Measurements from ENCODE around the gene GABARAP. TPM values are rescaled to one million over a fixed set of nuclear protein-coding genes. Genes with fewer than 3 reads are reported as not detected.

The GABARAP gene
- total and polyA plus RNA-seq, 10 of the 15 experiments (the other 5 are each of a cell fraction or from before 2014, with no cell fraction given), result 134 to 613 (median 285) TPM

DNA sequence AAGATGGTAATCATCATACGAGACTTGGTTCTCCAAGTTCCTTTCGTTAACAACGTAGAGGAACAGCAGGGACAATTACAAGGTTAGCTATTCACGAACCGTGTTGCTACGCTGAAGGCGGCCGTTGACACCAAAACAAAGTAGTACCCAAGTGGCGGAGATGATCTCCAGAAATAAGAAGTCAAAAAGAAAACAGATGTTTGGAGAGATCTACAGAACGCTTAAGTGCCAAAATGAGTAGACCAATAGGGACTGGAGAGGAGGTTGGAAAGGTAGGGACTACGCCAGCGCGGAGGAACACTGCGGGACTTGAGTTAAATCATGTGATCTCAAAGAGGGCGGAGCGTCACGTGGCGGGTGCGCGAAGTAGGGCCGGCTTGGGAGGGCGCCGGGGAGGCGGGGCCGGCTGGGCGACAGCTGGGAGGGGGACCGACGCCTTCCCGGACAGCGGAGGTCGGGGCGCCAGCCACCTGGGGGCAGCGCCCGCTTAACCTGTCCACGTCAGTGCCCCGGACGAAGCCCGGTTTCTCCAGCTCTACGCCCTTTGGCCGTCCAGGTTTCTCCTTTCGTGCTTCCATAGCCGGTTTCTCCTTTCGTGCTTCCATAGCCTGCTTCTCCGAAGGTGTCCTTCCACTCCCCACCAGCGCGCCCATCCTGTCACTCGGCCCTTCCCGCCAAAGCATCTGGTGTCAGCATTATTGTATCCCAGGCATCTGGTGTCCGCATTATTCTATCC lies 636 bp upstream of the GABARAP start (continued):
- TF ChIP-seq, protein P1, sequence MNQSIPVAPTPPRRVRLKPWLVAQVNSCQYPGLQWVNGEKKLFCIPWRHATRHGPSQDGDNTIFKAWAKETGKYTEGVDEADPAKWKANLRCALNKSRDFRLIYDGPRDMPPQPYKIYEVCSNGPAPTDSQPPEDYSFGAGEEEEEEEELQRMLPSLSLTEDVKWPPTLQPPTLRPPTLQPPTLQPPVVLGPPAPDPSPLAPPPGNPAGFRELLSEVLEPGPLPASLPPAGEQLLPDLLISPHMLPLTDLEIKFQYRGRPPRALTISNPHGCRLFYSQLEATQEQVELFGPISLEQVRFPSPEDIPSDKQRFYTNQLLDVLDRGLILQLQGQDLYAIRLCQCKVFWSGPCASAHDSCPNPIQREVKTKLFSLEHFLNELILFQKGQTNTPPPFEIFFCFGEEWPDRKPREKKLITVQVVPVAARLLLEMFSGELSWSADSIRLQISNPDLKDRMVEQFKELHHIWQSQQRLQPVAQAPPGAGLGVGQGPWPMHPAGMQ (IDR thresholded peaks at IDR 0.05; ENCODE audit: borderline replicate concordance), result no peak
- TF ChIP-seq, protein P2, sequence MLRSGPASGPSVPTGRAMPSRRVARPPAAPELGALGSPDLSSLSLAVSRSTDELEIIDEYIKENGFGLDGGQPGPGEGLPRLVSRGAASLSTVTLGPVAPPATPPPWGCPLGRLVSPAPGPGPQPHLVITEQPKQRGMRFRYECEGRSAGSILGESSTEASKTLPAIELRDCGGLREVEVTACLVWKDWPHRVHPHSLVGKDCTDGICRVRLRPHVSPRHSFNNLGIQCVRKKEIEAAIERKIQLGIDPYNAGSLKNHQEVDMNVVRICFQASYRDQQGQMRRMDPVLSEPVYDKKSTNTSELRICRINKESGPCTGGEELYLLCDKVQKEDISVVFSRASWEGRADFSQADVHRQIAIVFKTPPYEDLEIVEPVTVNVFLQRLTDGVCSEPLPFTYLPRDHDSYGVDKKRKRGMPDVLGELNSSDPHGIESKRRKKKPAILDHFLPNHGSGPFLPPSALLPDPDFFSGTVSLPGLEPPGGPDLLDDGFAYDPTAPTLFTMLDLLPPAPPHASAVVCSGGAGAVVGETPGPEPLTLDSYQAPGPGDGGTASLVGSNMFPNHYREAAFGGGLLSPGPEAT (IDR thresholded peaks at IDR 0.05; ENCODE audit: low read depth), result peak; percentile 79
- TF ChIP-seq IRF4 (IDR thresholded peaks at IDR 0.05; ENCODE audit: low read depth, low read length), result peak; percentile 61; the same call in 1 of the 2 replicates
- TF ChIP-seq ASH2L (IDR thresholded peaks at IDR 0.05; ENCODE audit: borderline replicate concordance, low read depth), result peak; percentile 85; the same call in 1 of the 2 replicates
- TF ChIP-seq, protein P3, sequence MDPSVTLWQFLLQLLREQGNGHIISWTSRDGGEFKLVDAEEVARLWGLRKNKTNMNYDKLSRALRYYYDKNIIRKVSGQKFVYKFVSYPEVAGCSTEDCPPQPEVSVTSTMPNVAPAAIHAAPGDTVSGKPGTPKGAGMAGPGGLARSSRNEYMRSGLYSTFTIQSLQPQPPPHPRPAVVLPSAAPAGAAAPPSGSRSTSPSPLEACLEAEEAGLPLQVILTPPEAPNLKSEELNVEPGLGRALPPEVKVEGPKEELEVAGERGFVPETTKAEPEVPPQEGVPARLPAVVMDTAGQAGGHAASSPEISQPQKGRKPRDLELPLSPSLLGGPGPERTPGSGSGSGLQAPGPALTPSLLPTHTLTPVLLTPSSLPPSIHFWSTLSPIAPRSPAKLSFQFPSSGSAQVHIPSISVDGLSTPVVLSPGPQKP (IDR thresholded peaks at IDR 0.05; ENCODE audit: low read depth, low read length), result 0 out of 2 replicates have a peak, but pooled peaks have one; percentile 27
- TF ChIP-seq, protein P4, sequence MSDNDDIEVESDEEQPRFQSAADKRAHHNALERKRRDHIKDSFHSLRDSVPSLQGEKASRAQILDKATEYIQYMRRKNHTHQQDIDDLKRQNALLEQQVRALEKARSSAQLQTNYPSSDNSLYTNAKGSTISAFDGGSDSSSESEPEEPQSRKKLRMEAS (IDR thresholded peaks at IDR 0.05; ENCODE audit: low read depth, low read length), result peak; percentile 95
- TF ChIP-seq ZZZ3 (IDR thresholded peaks at IDR 0.05; ENCODE audit: control insufficient read depth, insufficient read length, low read depth), result no peak
- TF ChIP-seq, protein P5, sequence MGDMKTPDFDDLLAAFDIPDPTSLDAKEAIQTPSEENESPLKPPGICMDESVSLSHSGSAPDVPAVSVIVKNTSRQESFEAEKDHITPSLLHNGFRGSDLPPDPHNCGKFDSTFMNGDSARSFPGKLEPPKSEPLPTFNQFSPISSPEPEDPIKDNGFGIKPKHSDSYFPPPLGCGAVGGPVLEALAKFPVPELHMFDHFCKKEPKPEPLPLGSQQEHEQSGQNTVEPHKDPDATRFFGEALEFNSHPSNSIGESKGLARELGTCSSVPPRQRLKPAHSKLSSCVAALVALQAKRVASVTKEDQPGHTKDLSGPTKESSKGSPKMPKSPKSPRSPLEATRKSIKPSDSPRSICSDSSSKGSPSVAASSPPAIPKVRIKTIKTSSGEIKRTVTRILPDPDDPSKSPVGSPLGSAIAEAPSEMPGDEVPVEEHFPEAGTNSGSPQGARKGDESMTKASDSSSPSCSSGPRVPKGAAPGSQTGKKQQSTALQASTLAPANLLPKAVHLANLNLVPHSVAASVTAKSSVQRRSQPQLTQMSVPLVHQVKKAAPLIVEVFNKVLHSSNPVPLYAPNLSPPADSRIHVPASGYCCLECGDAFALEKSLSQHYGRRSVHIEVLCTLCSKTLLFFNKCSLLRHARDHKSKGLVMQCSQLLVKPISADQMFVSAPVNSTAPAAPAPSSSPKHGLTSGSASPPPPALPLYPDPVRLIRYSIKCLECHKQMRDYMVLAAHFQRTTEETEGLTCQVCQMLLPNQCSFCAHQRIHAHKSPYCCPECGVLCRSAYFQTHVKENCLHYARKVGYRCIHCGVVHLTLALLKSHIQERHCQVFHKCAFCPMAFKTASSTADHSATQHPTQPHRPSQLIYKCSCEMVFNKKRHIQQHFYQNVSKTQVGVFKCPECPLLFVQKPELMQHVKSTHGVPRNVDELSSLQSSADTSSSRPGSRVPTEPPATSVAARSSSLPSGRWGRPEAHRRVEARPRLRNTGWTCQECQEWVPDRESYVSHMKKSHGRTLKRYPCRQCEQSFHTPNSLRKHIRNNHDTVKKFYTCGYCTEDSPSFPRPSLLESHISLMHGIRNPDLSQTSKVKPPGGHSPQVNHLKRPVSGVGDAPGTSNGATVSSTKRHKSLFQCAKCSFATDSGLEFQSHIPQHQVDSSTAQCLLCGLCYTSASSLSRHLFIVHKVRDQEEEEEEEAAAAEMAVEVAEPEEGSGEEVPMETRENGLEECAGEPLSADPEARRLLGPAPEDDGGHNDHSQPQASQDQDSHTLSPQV (IDR thresholded peaks at IDR 0.05), result no peak
- peak; percentile 95 for TF ChIP-seq NBN (IDR thresholded peaks at IDR 0.05)
- TF ChIP-seq SIX5 (IDR thresholded peaks at IDR 0.05; ENCODE audit: low read depth, low read length, severe bottlenecking), result no peak
- TF ChIP-seq, protein P6, sequence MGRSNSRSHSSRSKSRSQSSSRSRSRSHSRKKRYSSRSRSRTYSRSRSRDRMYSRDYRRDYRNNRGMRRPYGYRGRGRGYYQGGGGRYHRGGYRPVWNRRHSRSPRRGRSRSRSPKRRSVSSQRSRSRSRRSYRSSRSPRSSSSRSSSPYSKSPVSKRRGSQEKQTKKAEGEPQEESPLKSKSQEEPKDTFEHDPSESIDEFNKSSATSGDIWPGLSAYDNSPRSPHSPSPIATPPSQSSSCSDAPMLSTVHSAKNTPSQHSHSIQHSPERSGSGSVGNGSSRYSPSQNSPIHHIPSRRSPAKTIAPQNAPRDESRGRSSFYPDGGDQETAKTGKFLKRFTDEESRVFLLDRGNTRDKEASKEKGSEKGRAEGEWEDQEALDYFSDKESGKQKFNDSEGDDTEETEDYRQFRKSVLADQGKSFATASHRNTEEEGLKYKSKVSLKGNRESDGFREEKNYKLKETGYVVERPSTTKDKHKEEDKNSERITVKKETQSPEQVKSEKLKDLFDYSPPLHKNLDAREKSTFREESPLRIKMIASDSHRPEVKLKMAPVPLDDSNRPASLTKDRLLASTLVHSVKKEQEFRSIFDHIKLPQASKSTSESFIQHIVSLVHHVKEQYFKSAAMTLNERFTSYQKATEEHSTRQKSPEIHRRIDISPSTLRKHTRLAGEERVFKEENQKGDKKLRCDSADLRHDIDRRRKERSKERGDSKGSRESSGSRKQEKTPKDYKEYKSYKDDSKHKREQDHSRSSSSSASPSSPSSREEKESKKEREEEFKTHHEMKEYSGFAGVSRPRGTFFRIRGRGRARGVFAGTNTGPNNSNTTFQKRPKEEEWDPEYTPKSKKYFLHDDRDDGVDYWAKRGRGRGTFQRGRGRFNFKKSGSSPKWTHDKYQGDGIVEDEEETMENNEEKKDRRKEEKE (IDR thresholded peaks at IDR 0.05), result no peak
- TF ChIP-seq ZNF384 (IDR thresholded peaks at IDR 0.05; ENCODE audit: borderline replicate concordance, low read depth, low read length), result no peak
- TF ChIP-seq NFYA (IDR thresholded peaks at IDR 0.05; ENCODE audit: borderline replicate concordance, low read depth, low read length), result no peak
- peak; percentile 37; the same call in 1 of the 2 replicates for TF ChIP-seq ZNF24 (IDR thresholded peaks at IDR 0.05)
- TF ChIP-seq SRF (IDR thresholded peaks at IDR 0.05; ENCODE audit: low read depth in 2 of 2, low read length in 2 of 2), result 0 out of 4 replicates have a peak, but pooled peaks of 1 of the 2 experiments have one; percentile 23
- TF ChIP-seq KAT2A (conservative IDR thresholded peaks at IDR 0.05; ENCODE audit: control insufficient read depth, low read depth, low read length), result no peak

All from GM12878 (cell line).